H9 (cell line): Measurements from ENCODE around the gene NVL. TPM values are rescaled to one million over a fixed set of nuclear protein-coding genes. Genes with fewer than 3 reads are reported as not detected.

Source experiments
- DNase-seq: peaks from one replicate; pipeline ENCODE4 v3.0.0-alpha.2; 2017
- H2AFZ ChIP-seq: one replicate; pipeline ENCODE4 v1.6.1; 2013; ENCODE audit warnings: mild to moderate bottlenecking, low read length, control low read depth, moderate library complexity
- H2AK5ac ChIP-seq: 2 replicates; pipeline ENCODE4 v1.6.1; 2013; ENCODE audit warnings: low read length, control low read depth, mixed read lengths; ENCODE audit not compliant: insufficient read length
- H2BK120ac ChIP-seq: one replicate; pipeline ENCODE4 v1.6.1; 2013; ENCODE audit warnings: low read depth, mild to moderate bottlenecking, low read length, control low read depth, inconsistent platforms; ENCODE audit not compliant: poor library complexity, severe bottlenecking
- H2BK12ac ChIP-seq: 2 replicates; pipeline ENCODE4 v1.6.1; 2013; ENCODE audit warnings: low read length, control low read depth, mixed read lengths, low read depth; ENCODE audit not compliant: insufficient read length
- H2BK15ac ChIP-seq: 2 replicates; pipeline ENCODE4 v1.6.1; 2013; ENCODE audit warnings: low read depth, low read length, control low read depth
- H2BK20ac ChIP-seq: one replicate; pipeline ENCODE4 v1.6.1; 2013; ENCODE audit warnings: low read depth, mild to moderate bottlenecking, low read length, control low read depth, inconsistent platforms; ENCODE audit not compliant: poor library complexity, severe bottlenecking
- H2BK5ac ChIP-seq: 2 replicates; pipeline ENCODE4 v1.6.1; 2013; ENCODE audit warnings: low read length, control low read depth, mixed read lengths; ENCODE audit not compliant: insufficient read length
- H3K14ac ChIP-seq: 2 replicates; pipeline ENCODE4 v1.6.1; 2013; ENCODE audit warnings: low read length, control low read depth; ENCODE audit not compliant: insufficient read depth
- H3K18ac ChIP-seq: 2 replicates; pipeline ENCODE4 v1.6.1; 2013; ENCODE audit warnings: low read depth, mild to moderate bottlenecking, mixed read lengths, low read length, control low read depth; ENCODE audit not compliant: insufficient read length
- H3K23ac ChIP-seq: 2 replicates; pipeline ENCODE4 v1.6.1; 2013; ENCODE audit warnings: low read length, control low read depth, mixed read lengths, low read depth; ENCODE audit not compliant: insufficient read length
- H3K23me2 ChIP-seq: 2 replicates; pipeline ENCODE4 v1.6.1; 2013; ENCODE audit warnings: low read depth, mild to moderate bottlenecking, mixed read lengths, low read length, control low read depth; ENCODE audit not compliant: insufficient read length, poor library complexity, severe bottlenecking
- H3K27ac ChIP-seq: 2 replicates; pipeline ENCODE4 v1.5.1; 2013; ENCODE audit warnings: low read length, control low read depth, mixed read lengths, low read depth; ENCODE audit not compliant: insufficient read length
- H3K27me3 ChIP-seq: 2 replicates; pipeline ENCODE4 v1.6.1; 2013; ENCODE audit warnings: low read length, control low read depth, inconsistent platforms; ENCODE audit not compliant: insufficient read depth
- H3K4ac ChIP-seq: 2 replicates; pipeline ENCODE4 v1.6.1; 2013; ENCODE audit warnings: low read depth, mild to moderate bottlenecking, control low read depth, inconsistent platforms, low read length, moderate library complexity
- H3K4me1 ChIP-seq: 2 replicates; pipeline ENCODE4 v1.6.1; 2013; ENCODE audit warnings: low read length, control low read depth, inconsistent platforms; ENCODE audit not compliant: insufficient read depth
- H3K4me2 ChIP-seq: 2 replicates; pipeline ENCODE4 v1.6.1; 2013; ENCODE audit warnings: low read length, control low read depth, mixed read lengths; ENCODE audit not compliant: insufficient read length, insufficient read depth
- H3K56ac ChIP-seq: 2 replicates; pipeline ENCODE4 v1.6.1; 2013; ENCODE audit warnings: low read depth, mild to moderate bottlenecking, mixed read lengths, low read length, control low read depth; ENCODE audit not compliant: insufficient read length
- H3K79me1 ChIP-seq: 2 replicates; pipeline ENCODE4 v1.6.1; 2013; ENCODE audit warnings: low read depth, mild to moderate bottlenecking, moderate library complexity, low read length, control low read depth, inconsistent platforms; ENCODE audit not compliant: insufficient read depth, poor library complexity, severe bottlenecking
- H3K79me2 ChIP-seq: 2 replicates; pipeline ENCODE4 v1.6.1; 2013; ENCODE audit warnings: low read length, control low read depth, inconsistent platforms; ENCODE audit not compliant: insufficient read depth
- H3K9ac ChIP-seq: 2 replicates; pipeline ENCODE4 v1.6.1; 2013; ENCODE audit warnings: low read length, control low read depth, mixed read lengths; ENCODE audit not compliant: insufficient read length; ENCODE audit errors: extremely low read depth
- H3K9me3 ChIP-seq: one replicate; pipeline ENCODE4 v1.6.1; 2013; ENCODE audit warnings: low read depth, low read length, inconsistent platforms; ENCODE audit not compliant: control insufficient read depth
- H3T11ph ChIP-seq: one replicate; pipeline ENCODE4 v1.6.1; 2013; ENCODE audit warnings: mild to moderate bottlenecking, low read length, control low read depth, inconsistent platforms
- H4K20me1 ChIP-seq: one replicate; pipeline ENCODE4 v1.6.1; 2013; ENCODE audit not compliant: control insufficient read depth, insufficient read length, insufficient read depth
- H4K5ac ChIP-seq: 2 replicates; pipeline ENCODE4 v1.6.1; 2013; ENCODE audit warnings: low read depth, mild to moderate bottlenecking, mixed read lengths, low read length, control low read depth; ENCODE audit not compliant: insufficient read length
- H4K8ac ChIP-seq: replicated peaks from 2 replicates; pipeline ENCODE4 v1.6.1; 2013; ENCODE audit warnings: low read length, control low read depth, mixed read lengths, low read depth; ENCODE audit not compliant: insufficient read length
- H4K91ac ChIP-seq: 2 replicates; pipeline ENCODE4 v1.6.1; 2013; ENCODE audit warnings: low read depth, mild to moderate bottlenecking, moderate library complexity, mixed read lengths, low read length, control low read depth; ENCODE audit not compliant: insufficient read length
- H3K27ac Mint-ChIP-seq, 3 experiments: 2 replicates in 2 of 3; 3 replicates in 1 of 3; pipeline ENCODE4 v1.8.0; 2020 to 2021; ENCODE audit warnings: mixed read lengths in 3 of 3, mild to moderate bottlenecking in 1 of 3, moderate library complexity in 1 of 3
- H3K27me3 Mint-ChIP-seq: 2 replicates; pipeline ENCODE4 v1.8.0; 2021; ENCODE audit warnings: low read depth, mild to moderate bottlenecking, moderate library complexity, mixed read lengths
- H3K36me3 Mint-ChIP-seq, 3 experiments: 2 replicates in 2 of 3; 3 replicates in 1 of 3; pipeline ENCODE4 v1.8.0; 2020 to 2021; ENCODE audit warnings: low read depth in 3 of 3, mixed read lengths in 3 of 3; ENCODE audit not compliant: insufficient read depth in 1 of 3
- H3K4me1 Mint-ChIP-seq, 2 experiments: 2 replicates each; pipeline ENCODE4 v1.8.0; 2020; ENCODE audit warnings: mixed read lengths in 2 of 2
- H3K4me3 Mint-ChIP-seq, 2 experiments: 2 replicates in 1 of 2; 3 replicates in 1 of 2; pipeline ENCODE4 v1.8.0; 2020 to 2021; ENCODE audit warnings: mild to moderate bottlenecking in 2 of 2, mixed read lengths in 2 of 2, moderate library complexity in 1 of 2
- H3K9me3 Mint-ChIP-seq, 2 experiments: 2 replicates in 1 of 2; 3 replicates in 1 of 2; pipeline ENCODE4 v1.8.0; 2020; ENCODE audit warnings: mild to moderate bottlenecking in 2 of 2, mixed read lengths in 2 of 2, moderate library complexity in 1 of 2
- WGBS: extraction: QIAGEN DNeasy Blood & Tissue Kit; methylation state at CpG from one replicate; pipeline ENCODE4 v1.1.7; 2013; ENCODE audit warnings: missing lambda C conversion rate, low lambda C conversion rate, mixed read lengths; ENCODE audit not compliant: insufficient read length; ENCODE audit errors: extremely low coverage; 5-methylcytosine and 5-hydroxymethylcytosine counted together
- total RNA-seq: library from RNA; stranded (reverse); gene quantifications from 2 replicates; pipeline ENCODE4 v1.2.1, GENCODE V29; 2021
- TF ChIP-seq, protein P1 (sequence below): fragments of 200-600 bp; sonication (generic); conservative IDR thresholded peaks from 3 replicates; pipeline ENCODE4 v1.8.0; 2021; ENCODE audit warnings: antibody characterized with exemption, mild to moderate bottlenecking

NVL gene
- total RNA-seq, 1 experiment from 2014 or later: 66.9 TPM

DNA sequence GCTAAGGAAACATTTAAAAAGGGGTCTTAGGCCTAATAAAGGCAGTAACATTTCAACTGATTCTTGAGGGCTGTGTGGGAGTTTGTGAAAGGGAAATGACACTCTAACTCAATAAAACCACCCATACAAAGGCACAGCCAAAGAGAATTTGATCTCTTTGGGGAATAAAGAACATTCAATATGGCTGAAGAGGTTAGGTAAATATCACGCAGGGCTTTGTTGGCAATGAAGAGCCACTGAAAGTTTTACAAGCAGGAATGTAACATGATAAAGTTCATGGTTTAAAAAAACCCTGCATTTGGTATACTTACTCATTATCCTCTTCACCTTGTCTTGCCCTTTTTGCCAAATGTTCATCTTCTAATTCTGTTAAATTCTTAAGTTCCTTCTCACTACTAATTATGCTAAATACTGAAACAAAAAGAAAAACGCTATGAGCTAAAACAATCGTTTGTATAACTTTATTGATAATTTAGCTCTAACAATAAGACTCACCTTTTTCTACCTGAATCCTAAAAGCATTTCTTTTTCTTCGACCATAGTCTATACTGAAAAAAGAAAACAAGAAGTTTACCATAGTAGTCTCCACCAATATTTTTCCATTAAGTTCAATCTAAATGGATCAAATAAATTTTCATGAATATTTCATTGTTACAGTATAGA, 12.5 kb downstream of the NVL start:
- no peak overlapping the region for H3K4me2 ChIP-seq
- no peaks in the 10 kb centered on the region for H3K23me2 ChIP-seq
- DNase-seq: no peak
- peaks cover 9 to 61% (median 44%) of the 10 kb centered on the region in 3 experiments; a peak in 6 of 7 replicates for H3K36me3 Mint-ChIP-seq
- H2BK20ac ChIP-seq: no peak overlapping the region
- H3T11ph ChIP-seq: no peak overlapping the region
- no peaks in the 10 kb centered on the region for H3K27me3 ChIP-seq
- no peaks in the 10 kb centered on the region for H3K9me3 Mint-ChIP-seq
- no peak overlapping the region for H2BK12ac ChIP-seq
- H3K79me1 ChIP-seq: no peaks in the 10 kb centered on the region
- H3K18ac ChIP-seq: no peak overlapping the region
- H3K23ac ChIP-seq: no peak overlapping the region
- TF ChIP-seq, protein P1, sequence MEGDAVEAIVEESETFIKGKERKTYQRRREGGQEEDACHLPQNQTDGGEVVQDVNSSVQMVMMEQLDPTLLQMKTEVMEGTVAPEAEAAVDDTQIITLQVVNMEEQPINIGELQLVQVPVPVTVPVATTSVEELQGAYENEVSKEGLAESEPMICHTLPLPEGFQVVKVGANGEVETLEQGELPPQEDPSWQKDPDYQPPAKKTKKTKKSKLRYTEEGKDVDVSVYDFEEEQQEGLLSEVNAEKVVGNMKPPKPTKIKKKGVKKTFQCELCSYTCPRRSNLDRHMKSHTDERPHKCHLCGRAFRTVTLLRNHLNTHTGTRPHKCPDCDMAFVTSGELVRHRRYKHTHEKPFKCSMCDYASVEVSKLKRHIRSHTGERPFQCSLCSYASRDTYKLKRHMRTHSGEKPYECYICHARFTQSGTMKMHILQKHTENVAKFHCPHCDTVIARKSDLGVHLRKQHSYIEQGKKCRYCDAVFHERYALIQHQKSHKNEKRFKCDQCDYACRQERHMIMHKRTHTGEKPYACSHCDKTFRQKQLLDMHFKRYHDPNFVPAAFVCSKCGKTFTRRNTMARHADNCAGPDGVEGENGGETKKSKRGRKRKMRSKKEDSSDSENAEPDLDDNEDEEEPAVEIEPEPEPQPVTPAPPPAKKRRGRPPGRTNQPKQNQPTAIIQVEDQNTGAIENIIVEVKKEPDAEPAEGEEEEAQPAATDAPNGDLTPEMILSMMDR: no peak
- no peak overlapping the region for H2BK5ac ChIP-seq
- no peaks in the 10 kb centered on the region for H4K20me1 ChIP-seq
- H3K27me3 Mint-ChIP-seq: no peaks in the 10 kb centered on the region
- no peak overlapping the region for H2AK5ac ChIP-seq
- H3K9me3 ChIP-seq: no peaks in the 10 kb centered on the region
- H4K5ac ChIP-seq: no peak overlapping the region
- no peak overlapping the region for H4K91ac ChIP-seq
- no peak overlapping the region for H4K8ac ChIP-seq
- H2BK15ac ChIP-seq: no peak overlapping the region
- H3K4me1 Mint-ChIP-seq: no peaks in the 10 kb centered on the region
- H3K4ac ChIP-seq: no peak overlapping the region
- no CpG with 5 or more reads among the region's 4 CpGs for WGBS
- H3K27ac Mint-ChIP-seq: 0 out of 7 replicates have a peak overlapping the region, but pooled peaks of 1 of the 3 experiments have one; percentile 19
- no peak overlapping the region for H3K56ac ChIP-seq
- H2AFZ ChIP-seq: no peak overlapping the region
- H3K4me1 ChIP-seq: no peaks in the 10 kb centered on the region
- no peak overlapping the region for H3K9ac ChIP-seq
- no peak overlapping the region for H3K27ac ChIP-seq
- H2BK120ac ChIP-seq: no peak overlapping the region
- no peak overlapping the region for H3K4me3 Mint-ChIP-seq
- H3K79me2 ChIP-seq: no peaks in the 10 kb centered on the region
- no peak overlapping the region for H3K14ac ChIP-seq
